ENCODE data around the gene ERP44.

Gene ERP44

DNA sequence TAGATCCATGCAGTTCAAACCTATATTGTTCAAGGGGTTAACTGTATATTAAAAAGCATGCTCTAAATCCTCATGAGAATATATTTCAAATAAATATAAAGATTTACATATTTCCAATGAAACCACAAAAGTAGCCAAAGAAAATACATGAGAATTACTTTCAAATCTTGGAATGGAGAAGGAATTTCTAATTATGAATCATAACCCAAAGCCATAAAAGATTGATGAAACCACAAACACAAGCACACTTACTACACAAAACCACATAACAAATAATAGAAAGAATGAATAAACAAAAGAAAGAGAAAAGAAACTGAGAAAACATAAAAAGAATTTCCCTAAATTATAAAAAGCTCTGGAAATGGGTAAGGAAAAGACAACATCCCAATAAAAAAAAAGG is 16.0 kb downstream of the ERP44 start:
- TF ChIP-seq GATA3 (IDR thresholded peaks at IDR 0.05; ENCODE audit: low read depth, low read length), result no peak
- no peak for TF ChIP-seq GATA2 (IDR thresholded peaks at IDR 0.05; ENCODE audit: low read depth, low read length)

DNA sequence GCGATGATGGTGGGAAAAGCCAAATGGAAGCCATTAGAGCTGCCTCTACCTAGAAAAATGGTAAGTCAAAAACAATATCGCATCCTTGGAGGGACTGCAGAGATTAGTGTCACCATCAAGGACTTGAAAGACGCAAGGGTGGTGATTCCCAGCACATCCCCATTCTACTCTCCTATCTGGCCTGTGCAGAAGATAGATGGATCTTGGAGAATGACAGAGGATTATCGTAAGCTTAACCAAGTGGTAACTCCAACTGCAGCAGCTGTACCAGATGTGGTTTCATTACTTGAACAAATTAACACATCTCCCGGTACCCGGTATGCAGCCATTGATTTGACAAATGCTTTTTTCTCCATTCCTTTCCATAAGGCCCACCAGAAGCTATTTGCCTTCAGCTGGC is 23.8 kb downstream of the ERP44 start:
- TF ChIP-seq GATA2 (IDR thresholded peaks at IDR 0.05; ENCODE audit: low read depth, low read length) (no peak), GATA3 (IDR thresholded peaks at IDR 0.05; ENCODE audit: low read depth, low read length) (no peak)

DNA sequence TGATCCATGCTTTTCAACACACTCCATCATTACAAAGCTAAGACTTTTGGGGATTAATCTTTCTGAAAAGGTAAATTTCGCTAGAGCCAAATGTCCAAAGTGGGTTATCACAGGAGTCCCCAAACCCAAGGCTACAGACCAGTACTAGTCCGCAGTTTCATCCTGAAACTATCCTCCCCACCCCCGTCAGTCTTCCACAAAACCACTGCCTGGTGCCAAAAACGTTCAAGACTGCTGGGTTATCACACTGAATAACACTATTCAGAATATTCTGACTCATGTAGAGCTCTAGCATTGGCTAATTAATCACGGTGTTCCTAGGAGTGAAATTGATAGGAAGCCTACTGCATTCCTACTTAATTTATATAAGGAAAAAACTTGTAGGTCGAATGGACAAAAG is 24.7 kb downstream of the ERP44 start:
- no peak for TF ChIP-seq GATA2 (IDR thresholded peaks at IDR 0.05; ENCODE audit: low read depth, low read length)
- TF ChIP-seq GATA3 (IDR thresholded peaks at IDR 0.05; ENCODE audit: low read depth, low read length), result no peak

DNA sequence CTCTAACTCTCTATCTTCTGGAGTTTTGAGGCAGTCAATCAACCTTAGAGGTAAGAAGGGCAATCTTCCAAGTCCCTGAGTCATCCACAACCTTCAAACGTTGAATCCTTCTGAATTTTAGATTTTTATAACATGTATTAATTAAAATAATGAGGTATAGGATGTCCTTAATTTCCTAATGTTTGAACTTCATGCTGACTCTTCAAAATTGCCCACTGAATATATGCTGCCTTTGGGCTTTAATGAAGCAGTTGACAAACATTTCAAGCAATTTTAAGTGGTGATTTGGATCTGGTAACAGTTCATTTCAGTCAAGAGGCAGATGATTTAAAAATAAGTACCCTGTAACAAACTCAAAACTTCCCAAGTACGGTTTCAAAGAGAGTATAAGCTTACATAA is 26.0 kb downstream of the ERP44 start:
- TF ChIP-seq GATA2 (IDR thresholded peaks at IDR 0.05; ENCODE audit: low read depth, low read length) (no peak), GATA3 (IDR thresholded peaks at IDR 0.05; ENCODE audit: low read depth, low read length) (no peak)

DNA sequence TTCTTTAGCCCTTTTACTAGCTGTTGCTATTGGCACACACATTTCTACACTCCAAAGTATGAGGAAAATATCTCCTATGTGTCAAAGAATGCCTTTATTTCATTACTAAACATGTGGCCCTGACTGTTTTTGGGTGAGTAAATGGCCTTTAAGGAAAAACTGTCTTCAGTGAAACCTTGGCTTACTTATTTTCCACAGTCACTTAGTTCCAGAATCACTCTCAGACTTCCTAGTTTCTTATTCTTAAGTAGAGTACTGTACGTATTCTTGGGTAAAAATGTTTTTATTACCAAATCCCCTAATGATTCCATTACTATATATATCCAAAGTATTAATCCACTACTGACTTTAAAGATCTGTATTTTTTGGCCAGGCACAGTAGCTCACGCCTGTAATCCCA is 27.5 kb downstream of the ERP44 start:
- TF ChIP-seq GATA2 (IDR thresholded peaks at IDR 0.05; ENCODE audit: low read depth, low read length) (no peak), GATA3 (IDR thresholded peaks at IDR 0.05; ENCODE audit: low read depth, low read length) (no peak)

DNA sequence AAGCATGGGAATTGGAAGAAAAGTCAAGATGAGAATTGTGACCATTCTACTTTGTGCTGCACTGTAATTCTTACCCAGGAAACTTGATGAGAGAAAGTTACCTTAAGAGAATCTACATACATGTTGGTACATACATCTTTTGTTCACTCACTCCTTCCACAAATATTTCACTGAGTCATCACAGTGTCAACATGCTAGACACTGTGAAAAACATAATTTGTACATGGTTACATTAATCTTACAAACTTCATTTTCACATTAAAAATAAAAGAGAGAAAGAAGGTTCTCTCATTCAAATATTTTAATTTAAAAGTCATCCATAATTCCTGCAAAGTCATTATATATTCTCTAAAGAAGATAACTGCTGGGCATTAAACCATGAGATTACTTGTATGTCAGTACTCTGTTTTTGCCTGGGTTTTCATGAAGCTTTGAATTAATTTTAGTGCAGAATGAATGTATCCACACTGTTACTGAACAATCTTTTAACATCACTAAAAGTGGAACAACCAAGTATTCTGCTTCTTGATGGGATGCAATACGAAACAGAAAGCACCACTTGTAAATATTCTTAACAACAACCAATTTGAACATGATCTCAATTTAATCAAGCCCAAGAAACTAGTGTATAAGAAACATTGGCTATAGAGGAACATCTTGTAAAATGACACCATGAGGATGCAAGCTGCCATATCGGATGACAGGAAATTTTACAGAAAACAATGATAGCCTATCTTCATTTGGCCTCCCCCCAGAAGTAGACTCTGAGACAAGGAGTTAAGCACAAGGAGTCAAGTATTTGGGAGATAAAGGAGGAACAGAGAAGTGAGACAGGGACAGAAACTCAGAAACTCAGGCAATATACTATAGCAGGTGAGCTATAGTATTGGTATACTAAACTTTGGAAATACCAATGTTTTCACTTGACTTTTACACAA is 28.4 kb downstream of the ERP44 start:
- no peak for TF ChIP-seq GATA2 (IDR thresholded peaks at IDR 0.05; ENCODE audit: low read depth, low read length)

DNA sequence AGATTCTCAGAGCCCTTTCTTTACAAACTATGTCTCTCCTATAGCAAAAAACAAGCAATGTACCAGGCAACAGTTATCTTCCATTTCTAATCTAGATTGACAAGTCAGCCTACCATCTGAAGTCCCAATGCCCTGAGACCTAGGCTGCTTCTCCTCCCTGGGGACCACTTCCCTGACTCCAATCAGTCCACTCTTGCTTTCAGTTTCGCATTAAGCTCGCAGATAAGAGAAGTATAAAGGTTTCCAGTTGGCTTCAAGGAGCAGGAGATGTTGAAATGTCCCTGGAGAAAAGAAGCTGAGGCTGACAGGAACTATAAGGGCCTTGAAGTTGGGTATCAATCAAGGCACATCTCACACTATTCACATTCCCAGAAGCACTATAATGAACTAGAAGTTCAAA is 32.3 kb downstream of the ERP44 start:
- no peak for TF ChIP-seq GATA3 (IDR thresholded peaks at IDR 0.05; ENCODE audit: low read depth, low read length)
- no peak for TF ChIP-seq GATA2 (IDR thresholded peaks at IDR 0.05; ENCODE audit: low read depth, low read length)

DNA sequence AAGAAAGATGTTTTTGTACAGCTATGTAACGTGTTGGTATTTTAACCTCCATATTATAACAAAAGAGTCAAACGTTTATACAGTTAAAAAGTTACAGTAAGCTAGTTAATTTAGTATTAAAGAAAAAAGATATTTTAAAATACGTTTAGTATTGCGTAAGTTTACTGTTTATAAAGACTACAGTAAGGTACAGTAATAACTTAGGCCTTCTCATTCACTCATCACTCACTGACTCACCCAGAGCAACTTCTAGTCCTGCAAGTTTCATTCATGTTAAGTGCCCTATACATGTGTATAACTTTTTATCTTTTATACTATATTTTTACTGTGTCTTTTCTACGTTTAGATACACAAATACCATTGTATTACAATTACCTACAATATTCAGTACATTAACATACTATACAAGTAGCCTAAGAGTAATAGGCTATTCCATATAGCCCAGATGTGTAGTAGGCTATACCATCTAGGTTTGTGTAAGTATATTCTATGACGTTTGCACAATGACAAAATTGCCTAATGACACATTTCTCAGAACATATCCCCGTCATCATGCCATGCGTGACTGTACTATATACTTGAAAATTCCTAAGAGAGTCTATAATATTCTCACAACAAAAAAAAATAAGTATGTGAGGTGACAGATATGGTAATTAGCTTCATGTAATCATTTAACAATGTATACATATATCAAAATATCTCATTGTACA is 33.8 kb downstream of the ERP44 start:
- no peak for TF ChIP-seq GATA2 (IDR thresholded peaks at IDR 0.05; ENCODE audit: low read depth, low read length)
- TF ChIP-seq GATA3 (IDR thresholded peaks at IDR 0.05; ENCODE audit: low read depth, low read length), result no peak

DNA sequence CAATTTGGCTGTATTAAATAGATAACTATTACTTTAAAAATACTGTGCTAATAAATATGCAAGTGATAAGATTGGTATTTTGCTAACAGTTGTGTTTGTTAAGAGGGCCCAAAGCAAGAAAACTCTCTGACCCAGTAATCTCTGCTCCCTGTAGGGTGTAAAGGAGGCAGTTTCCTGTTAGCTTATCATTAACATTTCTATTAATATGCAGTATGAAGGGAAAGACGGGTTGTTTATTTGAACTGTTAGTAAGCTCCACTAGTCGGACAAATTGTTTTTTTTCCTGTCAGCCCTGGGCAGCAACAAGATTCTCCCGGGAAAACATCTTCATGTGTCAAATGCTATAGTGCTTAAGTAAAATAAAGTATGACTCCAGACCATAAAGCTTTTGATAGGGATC is 35.6 kb downstream of the ERP44 start:
- no peak for TF ChIP-seq GATA2 (IDR thresholded peaks at IDR 0.05; ENCODE audit: low read depth, low read length)
- no peak for TF ChIP-seq GATA3 (IDR thresholded peaks at IDR 0.05; ENCODE audit: low read depth, low read length)

DNA sequence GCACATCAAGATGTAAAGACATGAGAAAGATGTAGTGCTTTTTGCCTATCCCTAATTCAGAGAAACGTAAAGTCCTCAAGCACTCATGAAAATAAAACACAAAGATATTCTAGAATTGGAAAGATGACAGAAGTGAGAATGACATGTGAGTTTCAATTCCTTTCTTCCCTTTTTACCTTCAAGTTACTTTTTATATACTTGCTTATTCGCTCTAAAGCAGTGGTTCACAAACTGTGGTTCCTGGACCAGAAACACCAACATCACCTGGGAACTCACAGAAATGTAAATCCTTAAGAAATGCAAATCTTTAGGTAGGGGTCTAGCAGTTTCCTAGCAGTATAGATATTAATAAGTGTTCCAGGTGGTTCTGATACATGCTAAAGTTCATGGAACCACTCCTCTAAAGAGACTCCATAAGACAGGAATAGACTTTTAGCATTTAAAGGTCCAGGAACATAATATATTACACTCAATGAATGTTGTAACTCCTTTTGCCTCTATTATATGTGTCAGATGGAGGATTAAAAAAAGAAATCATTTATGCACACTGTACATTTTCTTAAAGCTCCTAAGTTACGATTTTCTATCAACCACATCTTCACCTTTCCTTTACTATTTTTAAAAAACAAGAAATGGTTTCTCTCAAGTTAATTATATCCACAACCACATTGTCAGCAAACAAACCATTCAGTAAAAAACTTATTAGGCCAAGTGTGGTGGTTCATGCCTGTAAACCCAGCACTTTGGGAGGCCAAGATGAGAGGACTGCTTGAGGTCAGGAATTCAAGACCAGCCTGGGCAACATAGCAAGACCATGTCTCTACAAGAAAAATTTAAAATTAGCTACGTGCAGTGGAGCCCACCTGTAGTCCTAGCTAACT is 39.9 kb downstream of the ERP44 start:
- TF ChIP-seq GATA2 (IDR thresholded peaks at IDR 0.05; ENCODE audit: low read depth, low read length) (no peak), GATA3 (IDR thresholded peaks at IDR 0.05; ENCODE audit: low read depth, low read length) (no peak)

DNA sequence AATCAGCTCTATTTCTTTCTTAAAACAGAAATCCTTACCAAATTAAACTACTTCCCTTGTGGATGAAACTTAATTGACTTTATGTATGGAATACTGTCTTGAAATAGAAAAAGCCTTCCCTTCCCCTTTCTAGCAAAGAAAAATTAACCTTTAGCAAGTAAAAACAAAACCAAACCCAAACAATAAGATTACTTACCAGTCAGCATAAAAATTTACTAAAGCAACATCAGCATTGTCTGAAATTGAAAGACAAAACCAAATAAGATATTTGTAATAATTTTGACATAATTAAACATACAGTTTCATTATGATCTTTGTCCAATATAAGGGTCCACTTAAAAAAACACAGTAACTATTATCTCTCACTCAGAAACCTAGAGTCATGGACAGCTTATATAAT is 41.2 kb downstream of the ERP44 start:
- no peak for TF ChIP-seq GATA3 (IDR thresholded peaks at IDR 0.05; ENCODE audit: low read depth, low read length)
- TF ChIP-seq GATA2 (IDR thresholded peaks at IDR 0.05; ENCODE audit: low read depth, low read length), result no peak

DNA sequence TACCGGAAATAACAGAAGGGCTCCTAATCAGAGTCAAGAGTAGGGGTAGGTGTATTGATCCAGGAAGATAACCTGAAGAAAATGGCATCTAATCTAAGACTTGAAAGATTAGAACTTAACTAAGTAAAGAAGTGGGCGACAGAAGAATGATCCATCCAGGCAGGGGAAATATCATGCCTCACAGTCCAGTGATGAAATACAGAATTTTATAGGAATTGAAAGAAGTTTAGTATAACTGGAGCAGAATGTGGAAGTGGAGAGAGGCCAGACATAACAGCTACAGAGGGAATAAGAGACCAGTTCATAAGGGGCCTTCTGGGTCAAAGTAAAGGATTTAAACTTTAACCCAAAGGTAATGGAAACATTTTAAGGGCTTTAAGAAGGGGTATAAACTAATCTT is 42.2 kb downstream of the ERP44 start:
- TF ChIP-seq GATA3 (IDR thresholded peaks at IDR 0.05; ENCODE audit: low read depth, low read length), result no peak
- TF ChIP-seq GATA2 (IDR thresholded peaks at IDR 0.05; ENCODE audit: low read depth, low read length), result no peak

DNA sequence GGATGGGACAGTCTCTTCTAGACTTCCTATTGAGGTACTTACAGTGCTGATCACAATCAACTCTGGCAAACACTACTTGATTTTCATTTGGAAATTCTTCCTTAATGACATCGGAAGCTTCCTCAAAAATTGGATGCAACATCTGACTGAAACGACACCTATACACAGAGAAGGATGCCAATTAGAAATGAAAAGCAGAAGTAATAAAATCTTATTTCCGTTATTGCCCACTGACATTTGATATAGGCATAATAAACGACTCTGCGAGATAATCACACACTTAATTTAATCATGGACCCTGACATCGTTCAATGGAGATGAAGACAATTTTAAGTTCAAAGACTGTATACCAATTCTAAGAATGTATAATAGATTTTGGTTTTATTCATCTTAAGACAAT is 46.4 kb downstream of the ERP44 start:
- TF ChIP-seq GATA2 (IDR thresholded peaks at IDR 0.05; ENCODE audit: low read depth, low read length), result no peak
- no peak for TF ChIP-seq GATA3 (IDR thresholded peaks at IDR 0.05; ENCODE audit: low read depth, low read length)

DNA sequence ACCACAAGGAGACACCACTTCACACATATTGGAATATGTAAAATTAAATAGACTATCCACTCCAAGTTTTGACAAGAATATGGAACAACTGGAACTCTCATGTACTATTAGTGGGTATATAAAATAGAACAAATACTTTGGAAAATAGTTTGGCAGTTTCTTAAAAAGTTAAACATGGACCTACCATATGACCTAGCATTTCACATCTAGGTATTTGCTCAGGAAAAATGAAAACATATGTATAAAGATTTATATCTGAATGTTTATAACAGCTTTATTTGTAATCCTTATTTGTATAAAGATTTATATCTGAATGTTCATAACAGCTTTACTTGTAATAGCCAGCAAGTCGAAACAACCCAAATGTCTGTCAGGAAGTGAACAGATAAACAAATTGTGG is 49.2 kb downstream of the ERP44 start:
- TF ChIP-seq GATA3 (IDR thresholded peaks at IDR 0.05; ENCODE audit: low read depth, low read length) (no peak), GATA2 (IDR thresholded peaks at IDR 0.05; ENCODE audit: low read depth, low read length) (no peak)
